Mononuclear cell (primary cell): ENCODE data around the gene VAMP5. TPM values are rescaled to one million over a fixed set of nuclear protein-coding genes. Genes with fewer than 3 reads are reported as not detected.

Experiments
- H3K27me3 ChIP-seq: 2 replicates; pipeline ENCODE4 v1.6.0; 2011; ENCODE audit warnings: low read length, control low read depth; ENCODE audit not compliant: insufficient read depth
- H3K4me1 ChIP-seq: 2 replicates; pipeline ENCODE4 v1.5.1; 2011; ENCODE audit warnings: mild to moderate bottlenecking, low read length, control low read depth; ENCODE audit not compliant: insufficient read depth
- H3K4me3 ChIP-seq: 2 replicates; pipeline ENCODE4 v1.5.1; 2011; ENCODE audit warnings: mild to moderate bottlenecking, low read length, moderate library complexity
- H3K9me3 ChIP-seq: 2 replicates; pipeline ENCODE4 v1.5.1; 2011; ENCODE audit warnings: low read depth, mild to moderate bottlenecking, control low read depth, low read length
- total RNA-seq: library from RNA; depleted of rRNA; stranded (reverse); fragments of >200 nt; gene quantifications from one replicate; pipeline ENCODE4 v1.2.3, GENCODE V29; 2012

The VAMP5 gene
- total RNA-seq, 1 donor, result 8.9 TPM

- Histone ChIP-seq H3K4me1 (peaks cover 37% of the 10 kb centered on the region), H3K27me3 (no peaks in the 10 kb centered on the region), H3K4me3 (no peak overlapping the region)
These were observed 20.1 kb upstream of the VAMP5 start for GRCh38 chr2:85564144-85564563.

GRCh38 chr2:85566265-85566664, 18.0 kb upstream of the VAMP5 start:
- H3K4me1 ChIP-seq, result peaks cover 24% of the 10 kb centered on the region
- no peaks in the 10 kb centered on the region for H3K27me3 ChIP-seq
- no peaks in the 10 kb centered on the region for H3K9me3 ChIP-seq
- no peak overlapping the region for H3K4me3 ChIP-seq

More at GRCh38 chr2:85564144-85564563, 20.1 kb upstream of the VAMP5 start:
- no peaks in the 10 kb centered on the region for H3K9me3 ChIP-seq

GRCh38 chr2:85575739-85576138, 8.5 kb upstream of the VAMP5 start:
- peaks cover 37% of the 10 kb centered on the region for H3K4me1 ChIP-seq
- no peaks in the 10 kb centered on the region for H3K27me3 ChIP-seq
- H3K9me3 ChIP-seq, result no peaks in the 10 kb centered on the region
- H3K4me3 ChIP-seq, result no peak overlapping the region

GRCh38 chr2:85577063-85577385, 7.2 kb upstream of the VAMP5 start:
- Histone ChIP-seq H3K9me3 (no peaks in the 10 kb centered on the region), H3K27me3 (no peaks in the 10 kb centered on the region)

GRCh38 chr2:85577386-85578242, 6.6 kb upstream of the VAMP5 start, which contains the start of gene VAMP8:
VAMP8 (plus strand) TSS chr2:85577586; CDS start chr2:85577647, 61 bp downstream.
- Histone ChIP-seq H3K4me1 (peaks cover 51% of the 10 kb centered on the region), H3K9me3 (no peaks in the 10 kb centered on the region), H3K4me3 (peak within 1 kb of the TSS; percentile 62)

More at GRCh38 chr2:85577063-85577385, 7.2 kb upstream of the VAMP5 start:
- H3K4me1 ChIP-seq, result peaks cover 45% of the 10 kb centered on the region
- H3K4me3 ChIP-seq, result peak overlapping the region; percentile 62

GRCh38 chr2:85578243-85579180, 5.7 kb upstream of the VAMP5 start:
- H3K4me3 ChIP-seq, result peak overlapping the region; percentile 62
- peaks cover 60% of the 10 kb centered on the region for H3K4me1 ChIP-seq
- no peaks in the 10 kb centered on the region for H3K27me3 ChIP-seq
- no peaks in the 10 kb centered on the region for H3K9me3 ChIP-seq

More at GRCh38 chr2:85577386-85578242, 6.6 kb upstream of the VAMP5 start, which contains the start of gene VAMP8:
- H3K27me3 ChIP-seq, result no peaks in the 10 kb centered on the region

- H3K27me3 ChIP-seq, result no peaks in the 10 kb centered on the region
- peaks cover 68% of the 10 kb centered on the region for H3K4me1 ChIP-seq
- H3K4me3 ChIP-seq, result peak overlapping the region; percentile 62
- no peaks in the 10 kb centered on the region for H3K9me3 ChIP-seq
These were observed 4.8 kb upstream of the VAMP5 start for GRCh38 chr2:85579266-85579935.

GRCh38 chr2:85580206-85580605, 4.0 kb upstream of the VAMP5 start:
- H3K4me3 ChIP-seq, result no peak overlapping the region
- no peaks in the 10 kb centered on the region for H3K27me3 ChIP-seq
- no peaks in the 10 kb centered on the region for H3K9me3 ChIP-seq
- H3K4me1 ChIP-seq, result peaks cover 77% of the 10 kb centered on the region

GRCh38 chr2:85582492-85582891, 1.7 kb upstream of the VAMP5 start:
- H3K9me3 ChIP-seq, result no peaks in the 10 kb centered on the region
- H3K27me3 ChIP-seq, result no peaks in the 10 kb centered on the region
- H3K4me1 ChIP-seq, result peaks cover 93% of the 10 kb centered on the region
- no peak overlapping the region for H3K4me3 ChIP-seq

GRCh38 chr2:85583667-85584353, 421 bp upstream of the VAMP5 start:
- Histone ChIP-seq H3K9me3 (no peaks in the 10 kb centered on the region), H3K4me3 (peak overlapping the region; percentile 51), H3K27me3 (no peaks in the 10 kb centered on the region), H3K4me1 (peaks cover 95% of the 10 kb centered on the region)

GRCh38 chr2:85584857-85585780, 888 bp downstream of the VAMP5 start:
- Histone ChIP-seq H3K27me3 (no peaks in the 10 kb centered on the region), H3K4me1 (peaks cover 93% of the 10 kb centered on the region), H3K9me3 (no peaks in the 10 kb centered on the region), H3K4me3 (peak overlapping the region; percentile 51)

- H3K27me3 ChIP-seq, result no peaks in the 10 kb centered on the region
- no peaks in the 10 kb centered on the region for H3K9me3 ChIP-seq
- H3K4me3 ChIP-seq, result no peak overlapping the region
These were observed 1.5 kb downstream of the VAMP5 start for GRCh38 chr2:85585781-85586105.

GRCh38 chr2:85588236-85588635, 4.0 kb downstream of the VAMP5 start:
- no peak overlapping the region for H3K4me3 ChIP-seq
- no peaks in the 10 kb centered on the region for H3K9me3 ChIP-seq

More at GRCh38 chr2:85585781-85586105, 1.5 kb downstream of the VAMP5 start:
- peaks cover 94% of the 10 kb centered on the region for H3K4me1 ChIP-seq

More at GRCh38 chr2:85588236-85588635, 4.0 kb downstream of the VAMP5 start:
- Histone ChIP-seq H3K27me3 (no peaks in the 10 kb centered on the region), H3K4me1 (peaks cover 87% of the 10 kb centered on the region)
